M059J (cell line): ENCODE measurements around the gene OPHN1. TPM values are rescaled to one million over a fixed set of nuclear protein-coding genes. Genes with fewer than 3 reads are reported as not detected.
A peak's percentile ranks its signal among the peaks of the same experiment; 100 is the strongest.

Experiments used
- DNase-seq: peaks from one replicate; pipeline ENCODE4 v3.0.0-alpha.2; 2012; ENCODE audit warnings: low read depth
- total RNA-seq: library from RNA; depleted of rRNA; stranded (reverse); fragments of >200 nt; shearing (Covaris generic); gene quantifications from 2 replicates; pipeline ENCODE4 v1.2.3, GENCODE V29; 2014; rRNA removed

OPHN1 gene
- total RNA-seq: 3.0 and 7.0 TPM in 2 replicates

- DNase-seq: peak; percentile 93
Measured at GRCh38 chrX:68433155-68433980, at the start of gene OPHN1. Gene OPHN1, minus strand, starts transcription at chrX:68433495. Its CDS starts 475 bp downstream, at chrX:68433020.

GRCh38 chrX:68480969-68481368 lies 47.7 kb upstream of the OPHN1 start:
- no peak for DNase-seq

DNA sequence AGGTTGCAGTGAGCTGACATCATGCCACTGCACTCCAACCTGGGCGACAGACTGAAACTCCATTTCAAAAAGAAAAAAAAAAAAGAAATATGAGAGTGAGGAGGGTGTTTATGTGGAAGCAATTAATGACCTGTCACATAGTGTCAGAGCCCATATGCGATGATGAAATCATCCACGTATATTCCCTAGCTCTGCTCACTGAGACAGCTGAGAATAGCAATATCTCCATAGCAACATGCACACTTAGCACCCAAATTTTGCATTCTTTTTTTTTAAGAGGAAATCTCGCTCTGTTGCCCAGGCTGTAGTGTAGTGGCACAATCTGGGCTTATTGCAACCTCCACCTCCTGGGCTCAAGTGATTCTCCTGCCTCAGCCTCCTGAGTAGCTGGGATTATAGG lies 31.5 kb upstream of the OPHN1 start:
- DNase-seq: no peak

- no peak for DNase-seq
Measured at GRCh38 chrX:68463880-68464279, 30.6 kb upstream of the OPHN1 start.

DNA sequence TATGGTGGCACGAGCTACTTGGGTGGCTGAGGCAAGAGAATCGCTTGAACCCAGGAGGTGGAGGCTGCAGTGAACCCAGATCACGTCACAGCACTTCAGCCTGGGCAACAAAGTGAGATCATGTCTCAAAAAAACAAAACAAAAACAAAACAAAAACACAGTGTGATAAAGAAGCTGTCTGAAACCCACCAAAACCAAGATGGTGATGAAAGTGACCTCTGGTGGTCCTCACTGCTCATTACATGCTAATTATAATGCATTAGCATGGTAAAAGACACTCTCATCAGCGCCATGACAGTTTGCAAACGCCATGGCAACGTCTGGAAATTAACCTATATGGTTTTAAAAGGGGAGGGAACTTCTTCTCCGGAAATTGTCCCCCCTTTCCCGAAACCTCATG lies 29.4 kb upstream of the OPHN1 start:
- peak; percentile 78 for DNase-seq

DNA sequence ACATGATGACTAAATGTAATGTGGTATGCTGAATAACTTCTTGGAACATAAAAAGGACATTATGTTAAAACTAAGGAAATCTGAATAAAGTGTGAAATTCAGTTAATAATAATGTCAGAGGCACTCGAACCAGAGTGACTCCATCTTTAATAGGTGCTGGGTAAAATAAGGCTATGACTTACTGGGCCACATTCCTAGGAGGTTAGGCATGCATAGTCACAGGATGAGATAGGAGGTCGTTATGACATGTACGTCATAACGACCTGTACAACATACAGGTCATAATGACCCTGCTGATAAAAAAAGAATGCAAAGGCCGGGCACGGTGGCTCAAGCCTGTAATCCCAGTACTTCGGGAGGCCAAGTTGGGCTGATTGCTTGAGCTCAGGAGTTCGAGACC lies 28.9 kb upstream of the OPHN1 start:
- DNase-seq: peak; percentile 78

- DNase-seq: peak; percentile 28
Measured at GRCh38 chrX:68461576-68461975, 28.3 kb upstream of the OPHN1 start.

GRCh38 chrX:68461093-68461492 lies 27.8 kb upstream of the OPHN1 start:
- DNase-seq: peak; percentile 21

DNA sequence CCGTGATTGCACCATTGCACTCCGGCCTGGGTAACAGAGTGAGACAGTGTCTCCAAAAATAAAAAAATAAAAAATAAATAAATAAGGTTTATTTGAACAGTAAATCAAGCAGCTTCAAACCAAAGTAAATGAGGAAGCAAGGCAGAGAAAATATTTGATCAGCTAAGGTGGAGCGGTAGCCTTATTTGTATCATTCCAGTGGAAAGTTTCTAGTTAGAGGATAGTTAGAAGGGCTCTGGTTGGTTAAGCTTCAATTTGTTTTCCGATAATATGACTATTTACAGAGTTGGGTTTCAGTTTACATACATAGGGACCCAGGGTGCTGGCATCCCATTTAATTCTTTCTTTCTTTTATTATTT lies 21.8 kb upstream of the OPHN1 start:
- DNase-seq: no peak

GRCh38 chrX:68454476-68455150 lies 21.3 kb upstream of the OPHN1 start:
- peak; percentile 63 for DNase-seq

- DNase-seq: no peak
Measured at GRCh38 chrX:68451720-68452119, 18.4 kb upstream of the OPHN1 start.

- peak; percentile 91 for DNase-seq
Measured at GRCh38 chrX:68443155-68443868, 10.0 kb upstream of the OPHN1 start.

DNA sequence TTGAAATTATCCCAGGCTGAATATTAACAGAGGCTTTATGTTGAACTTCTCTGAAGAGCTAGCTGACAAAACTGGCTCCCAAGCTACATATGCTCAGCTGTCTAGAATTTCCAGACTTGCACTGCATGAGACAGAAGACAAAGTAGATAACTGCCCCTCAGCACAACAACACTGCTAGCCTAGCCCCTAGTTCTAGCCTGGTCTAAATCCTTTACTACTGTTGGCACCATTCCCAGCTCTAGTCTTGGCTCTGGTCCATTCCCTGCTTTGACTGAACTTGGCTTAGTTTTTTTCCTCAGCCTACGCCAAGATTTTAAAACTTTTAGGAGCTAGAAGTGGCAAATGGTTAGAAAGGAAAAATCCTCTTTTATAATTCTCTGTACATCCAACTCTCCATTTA lies 7.6 kb upstream of the OPHN1 start:
- peak; percentile 81 for DNase-seq

- DNase-seq: no peak
Measured at GRCh38 chrX:68440442-68440841, 7.1 kb upstream of the OPHN1 start.

GRCh38 chrX:68439341-68439740 lies 6.0 kb upstream of the OPHN1 start:
- no peak for DNase-seq

DNA sequence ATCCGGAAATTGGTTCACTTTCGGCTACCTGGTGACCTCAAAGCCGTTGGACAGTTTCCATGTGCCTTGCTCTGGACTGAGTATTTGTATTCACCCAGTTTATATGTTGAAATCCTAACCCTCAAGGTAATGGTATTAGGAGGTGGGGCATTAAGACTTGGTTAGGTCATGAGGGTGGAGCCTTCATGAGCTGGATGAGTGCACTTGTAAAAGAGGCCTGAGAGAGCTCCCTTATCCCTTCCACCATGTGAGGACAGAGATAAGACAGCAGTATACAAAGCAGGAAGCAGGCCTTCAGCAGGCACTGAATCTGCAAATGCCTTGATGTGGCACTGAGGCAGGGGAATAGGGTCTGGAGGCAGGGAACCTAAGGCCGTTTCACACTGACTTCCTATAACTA lies 5.3 kb upstream of the OPHN1 start:
- no peak for DNase-seq

GRCh38 chrX:68433981-68434299 lies 645 bp upstream of the OPHN1 start:
- no peak for DNase-seq

DNA sequence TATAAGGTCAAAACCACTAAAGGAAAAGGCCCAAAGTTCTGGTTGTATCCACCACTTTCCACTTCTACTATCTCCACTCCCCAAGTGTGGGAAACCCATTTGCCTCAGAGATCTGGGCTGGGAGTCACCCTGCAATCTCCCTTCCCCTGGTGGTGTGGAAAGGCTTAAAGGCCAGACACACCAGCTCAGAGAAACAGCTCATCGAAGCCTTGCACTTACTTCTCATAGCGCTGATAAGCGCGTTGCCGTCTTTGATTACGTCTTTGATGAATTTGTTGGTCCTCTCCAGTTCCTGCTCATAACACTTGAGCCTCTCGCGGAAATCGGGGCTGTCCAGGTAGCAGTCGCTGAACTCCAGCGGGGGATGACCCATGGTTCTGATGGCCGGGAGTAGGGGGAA lies 647 bp downstream of the OPHN1 start:
- peak; percentile 41 for DNase-seq

- DNase-seq: no peak
Measured at GRCh38 chrX:68431836-68432235, 1.5 kb downstream of the OPHN1 start.

DNA sequence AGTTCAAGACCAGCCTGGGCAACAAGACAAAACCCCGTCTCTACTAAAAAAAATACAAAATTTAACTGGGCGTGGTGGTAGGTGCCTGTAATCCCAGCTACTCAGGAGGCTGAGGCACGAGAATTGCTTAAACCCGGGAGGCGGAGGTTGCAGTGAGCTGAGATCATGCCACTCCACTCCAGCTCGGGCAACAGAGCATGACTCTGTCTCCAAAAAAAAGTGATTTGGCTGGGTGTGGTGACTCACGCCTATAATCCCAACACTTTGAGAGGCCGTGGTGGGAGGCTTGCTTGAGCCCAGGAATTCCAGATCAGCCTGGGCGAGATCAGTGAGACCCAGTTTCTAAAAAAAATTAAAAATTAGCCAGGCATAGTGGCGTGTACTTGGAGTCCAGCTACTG lies 4.1 kb downstream of the OPHN1 start:
- DNase-seq: peak; percentile 73

- DNase-seq: peak; percentile 45
Measured at GRCh38 chrX:68428431-68428830, 4.9 kb downstream of the OPHN1 start.

DNA sequence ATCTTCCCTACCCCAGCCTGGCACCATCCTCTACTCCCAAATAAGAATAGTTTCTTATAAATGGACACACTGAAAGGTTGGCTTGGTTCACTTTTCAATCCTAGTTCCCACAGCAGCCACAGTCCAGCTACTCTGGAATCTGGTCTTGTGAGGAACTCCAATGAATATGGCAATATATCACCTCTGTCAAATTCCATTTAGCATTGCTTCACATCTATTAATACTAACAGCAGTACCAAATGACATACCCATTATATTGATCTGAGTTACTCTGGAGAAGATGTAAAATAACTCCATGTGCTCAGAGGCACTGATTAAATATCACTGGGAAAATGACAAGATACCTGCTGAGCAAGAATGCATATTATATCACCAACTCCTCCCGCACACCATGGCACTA lies 8.6 kb downstream of the OPHN1 start:
- DNase-seq: no peak

DNA sequence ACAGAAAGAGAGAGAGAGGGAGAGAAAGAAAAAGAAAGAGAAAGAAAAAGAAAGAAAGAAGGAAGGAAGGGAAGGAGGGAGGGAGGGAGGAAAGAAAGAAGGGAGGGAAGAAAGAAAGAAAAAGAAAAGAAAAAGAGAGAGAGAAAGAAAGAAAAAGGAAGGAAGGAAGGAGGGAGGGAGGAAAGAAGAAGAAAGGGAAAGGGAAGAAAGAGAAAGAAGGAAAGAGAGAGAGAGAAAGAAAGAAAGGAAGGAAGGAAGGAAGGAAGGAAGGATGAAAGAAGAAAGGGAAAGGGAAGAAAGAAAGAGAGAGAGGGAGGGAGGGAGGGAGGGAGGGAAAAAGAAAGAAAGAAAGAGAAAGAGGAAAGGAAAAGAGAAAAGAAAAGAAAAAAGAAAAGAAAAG lies 10.8 kb downstream of the OPHN1 start:
- DNase-seq: no peak
